HG03025 (cell line): ENCODE data around the gene PCK2.

Experiments used
- ATAC-seq: cut with Tn5 transposase; IDR thresholded peaks from one replicate; pipeline ENCODE4 v1.9.1; 2021; ENCODE audit warnings: mild to moderate bottlenecking, moderate library complexity; ENCODE audit not compliant: unreplicated experiment, low FRiP score

Gene PCK2

GRCh38 chr14:24060984-24061913 lies 32.9 kb upstream of the PCK2 start:
- no peak for ATAC-seq

GRCh38 chr14:24062216-24062980 lies 31.7 kb upstream of the PCK2 start:
- no peak for ATAC-seq

- ATAC-seq, result no peak
These were observed 30.8 kb upstream of the PCK2 start for GRCh38 chr14:24063263-24063836.

GRCh38 chr14:24064091-24064795 lies 29.9 kb upstream of the PCK2 start:
- no peak for ATAC-seq

- ATAC-seq, result no peak
These were observed 29.3 kb upstream of the PCK2 start for GRCh38 chr14:24064856-24065255.

- ATAC-seq, result no peak
These were observed 28.7 kb upstream of the PCK2 start for GRCh38 chr14:24065408-24065807.

GRCh38 chr14:24066496-24067132 lies 27.5 kb upstream of the PCK2 start:
- no peak for ATAC-seq

- ATAC-seq, result no peak
These were observed 26.7 kb upstream of the PCK2 start for GRCh38 chr14:24067133-24068082.

- no peak for ATAC-seq
These were observed 25.2 kb upstream of the PCK2 start for GRCh38 chr14:24068711-24069410.

- ATAC-seq, result no peak
These were observed 24.7 kb upstream of the PCK2 start for GRCh38 chr14:24069411-24069735.

GRCh38 chr14:24070285-24071143 lies 23.6 kb upstream of the PCK2 start:
- no peak for ATAC-seq

- ATAC-seq, result no peak
These were observed 22.9 kb upstream of the PCK2 start, which contains the start of gene CPNE6 for GRCh38 chr14:24071144-24071697. Gene CPNE6, plus strand, starts transcription at chr14:24071562. Its CDS starts 1,375 bp downstream, at chr14:24072937.

GRCh38 chr14:24071836-24072430 lies 22.2 kb upstream of the PCK2 start:
- no peak for ATAC-seq

GRCh38 chr14:24072436-24072835 lies 21.7 kb upstream of the PCK2 start:
- ATAC-seq, result no peak

GRCh38 chr14:24072881-24073877 lies 20.9 kb upstream of the PCK2 start:
- ATAC-seq, result no peak
